ENCODE measurements around the gene APOBEC3G.

- TF ChIP-seq, protein P1, sequence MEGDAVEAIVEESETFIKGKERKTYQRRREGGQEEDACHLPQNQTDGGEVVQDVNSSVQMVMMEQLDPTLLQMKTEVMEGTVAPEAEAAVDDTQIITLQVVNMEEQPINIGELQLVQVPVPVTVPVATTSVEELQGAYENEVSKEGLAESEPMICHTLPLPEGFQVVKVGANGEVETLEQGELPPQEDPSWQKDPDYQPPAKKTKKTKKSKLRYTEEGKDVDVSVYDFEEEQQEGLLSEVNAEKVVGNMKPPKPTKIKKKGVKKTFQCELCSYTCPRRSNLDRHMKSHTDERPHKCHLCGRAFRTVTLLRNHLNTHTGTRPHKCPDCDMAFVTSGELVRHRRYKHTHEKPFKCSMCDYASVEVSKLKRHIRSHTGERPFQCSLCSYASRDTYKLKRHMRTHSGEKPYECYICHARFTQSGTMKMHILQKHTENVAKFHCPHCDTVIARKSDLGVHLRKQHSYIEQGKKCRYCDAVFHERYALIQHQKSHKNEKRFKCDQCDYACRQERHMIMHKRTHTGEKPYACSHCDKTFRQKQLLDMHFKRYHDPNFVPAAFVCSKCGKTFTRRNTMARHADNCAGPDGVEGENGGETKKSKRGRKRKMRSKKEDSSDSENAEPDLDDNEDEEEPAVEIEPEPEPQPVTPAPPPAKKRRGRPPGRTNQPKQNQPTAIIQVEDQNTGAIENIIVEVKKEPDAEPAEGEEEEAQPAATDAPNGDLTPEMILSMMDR (IDR thresholded peaks at IDR 0.05) = no peak
- no peak for TF ChIP-seq POLR2A (IDR thresholded peaks at IDR 0.05)
Measured at GRCh38 chr22:39084666-39085065, 7.6 kb downstream of the APOBEC3G start.

Measured in breast epithelium (tissue), 3 donors.